ENCODE measurements around the gene ZNF19. TPM values are rescaled to one million over a fixed set of nuclear protein-coding genes. Genes with fewer than 3 reads are reported as not detected.

ZNF19 gene
- total and polyA plus RNA-seq, 2 experiments from 2014 or later: 3.7 to 4.1 TPM

DNA sequence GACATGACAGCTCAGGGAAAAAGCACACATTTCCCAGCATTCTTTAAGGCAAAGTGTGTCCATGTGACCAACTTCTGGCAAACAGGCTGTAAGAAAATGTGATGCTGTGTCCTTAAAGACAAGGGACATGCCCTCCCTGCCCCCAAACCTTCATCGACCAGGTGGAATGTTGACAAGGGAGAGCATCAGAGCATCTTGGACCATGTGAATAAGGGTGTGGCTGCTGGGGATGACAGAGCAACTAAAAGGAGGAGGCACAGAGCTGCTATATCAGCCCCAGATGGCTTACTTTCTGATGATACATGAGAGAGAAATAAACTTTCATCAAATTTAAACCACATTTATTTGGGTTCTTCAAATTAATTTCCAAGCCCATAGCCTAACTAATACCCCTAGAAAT is 24.9 kb downstream of the ZNF19 start:
- 83% methylated on average over 1 of the region's 1 CpG for WGBS (ENCODE audit: low lambda C conversion rate, missing lambda C conversion rate)
- Histone ChIP-seq H3K27me3 (no peaks in the 10 kb centered on the region), H3K4me1 (ENCODE audit: insufficient read depth) (peaks cover 7% of the 10 kb centered on the region), H4K20me1 (ENCODE audit: insufficient read depth, poor library complexity, severe bottlenecking) (no peaks in the 10 kb centered on the region), H3K9me2 (replicated peaks; ENCODE audit: insufficient read depth) (no peaks in the 10 kb centered on the region), H3K9me3 (ENCODE audit: low read depth) (no peaks in the 10 kb centered on the region), H3K4me3 (no peak overlapping the region), H3K27ac (no peak overlapping the region), H3K36me3 (replicated peaks; ENCODE audit: insufficient read depth, low read depth) (no peaks in the 10 kb centered on the region), H3K79me2 (peaks cover 20% of the 10 kb centered on the region), H2AFZ (no peak overlapping the region), H3K4me2 (no peak overlapping the region)
- no peak for DNase-seq (ENCODE audit: low spot score)
- TF ChIP-seq, protein P1, sequence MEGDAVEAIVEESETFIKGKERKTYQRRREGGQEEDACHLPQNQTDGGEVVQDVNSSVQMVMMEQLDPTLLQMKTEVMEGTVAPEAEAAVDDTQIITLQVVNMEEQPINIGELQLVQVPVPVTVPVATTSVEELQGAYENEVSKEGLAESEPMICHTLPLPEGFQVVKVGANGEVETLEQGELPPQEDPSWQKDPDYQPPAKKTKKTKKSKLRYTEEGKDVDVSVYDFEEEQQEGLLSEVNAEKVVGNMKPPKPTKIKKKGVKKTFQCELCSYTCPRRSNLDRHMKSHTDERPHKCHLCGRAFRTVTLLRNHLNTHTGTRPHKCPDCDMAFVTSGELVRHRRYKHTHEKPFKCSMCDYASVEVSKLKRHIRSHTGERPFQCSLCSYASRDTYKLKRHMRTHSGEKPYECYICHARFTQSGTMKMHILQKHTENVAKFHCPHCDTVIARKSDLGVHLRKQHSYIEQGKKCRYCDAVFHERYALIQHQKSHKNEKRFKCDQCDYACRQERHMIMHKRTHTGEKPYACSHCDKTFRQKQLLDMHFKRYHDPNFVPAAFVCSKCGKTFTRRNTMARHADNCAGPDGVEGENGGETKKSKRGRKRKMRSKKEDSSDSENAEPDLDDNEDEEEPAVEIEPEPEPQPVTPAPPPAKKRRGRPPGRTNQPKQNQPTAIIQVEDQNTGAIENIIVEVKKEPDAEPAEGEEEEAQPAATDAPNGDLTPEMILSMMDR (IDR thresholded peaks at IDR 0.05; ENCODE audit: poor library complexity): no peak
- TF ChIP-seq EZH2 (IDR thresholded peaks at IDR 0.05; ENCODE audit: borderline replicate concordance) (no peak), EZH2phosphoT487 (IDR thresholded peaks at IDR 0.05; ENCODE audit: low read depth, severe bottlenecking, unreplicated experiment) (no peak)

DNA sequence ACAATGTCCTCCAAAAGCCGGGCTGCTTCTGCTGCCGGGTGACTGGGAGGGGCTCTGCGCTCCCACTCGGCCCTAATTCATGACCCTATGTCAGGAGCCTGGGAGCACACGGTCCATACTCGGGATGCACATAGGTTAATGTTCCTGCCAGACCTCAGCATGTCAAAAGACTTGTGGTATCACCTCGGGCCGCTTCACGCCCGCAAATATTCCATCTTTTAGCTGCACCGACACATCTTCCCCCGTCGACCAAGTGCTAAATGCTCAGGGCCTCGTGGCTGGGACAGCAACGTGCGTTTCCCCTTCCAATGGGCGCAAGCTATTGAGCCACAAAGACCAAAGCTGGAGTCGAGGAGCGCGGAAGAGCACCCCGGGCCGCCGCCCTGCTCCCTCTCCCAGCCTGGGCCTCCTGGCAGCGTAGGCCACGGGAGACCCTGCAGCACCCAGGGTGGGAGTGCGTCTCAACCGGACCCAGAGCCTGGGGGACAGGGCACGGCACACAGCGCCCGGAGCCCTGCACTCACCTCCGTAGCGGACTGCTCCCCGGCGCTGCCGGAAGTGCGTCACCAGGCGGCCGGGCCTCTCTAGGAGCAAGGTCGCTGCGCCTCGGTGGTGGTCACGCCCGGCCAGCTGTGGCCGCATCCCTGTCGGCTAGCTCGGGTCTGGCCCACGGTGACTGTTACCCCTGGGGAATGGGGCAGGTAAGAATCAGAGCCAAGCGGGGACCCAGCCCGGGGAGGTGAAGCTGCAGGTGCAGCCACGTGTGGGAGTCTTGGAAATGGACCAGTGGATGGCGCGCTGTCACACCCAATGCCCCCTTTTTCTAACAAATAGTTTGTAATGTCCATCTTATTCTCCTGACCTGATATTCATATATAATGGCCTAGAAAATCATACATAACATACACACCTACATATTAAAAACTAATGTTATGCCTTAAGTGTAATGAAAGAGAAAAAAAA is 27.2 kb downstream of the ZNF19 start, which contains the start of gene ZNF23:
Gene ZNF23, minus strand, starts transcription at position 562 of the 963 bp plus-strand sequence. CDS start 5,451 bp downstream, outside the sequence.
- TF ChIP-seq, protein P1 (IDR thresholded peaks at IDR 0.05; ENCODE audit: poor library complexity): peak; percentile 30
- TF ChIP-seq EZH2 (IDR thresholded peaks at IDR 0.05; ENCODE audit: borderline replicate concordance) (no peak), EZH2phosphoT487 (IDR thresholded peaks at IDR 0.05; ENCODE audit: low read depth, severe bottlenecking, unreplicated experiment) (no peak)
- peak within 1 kb of the TSS; percentile 89 for H2AFZ ChIP-seq
- peaks cover 7% of the 10 kb centered on the region for H3K4me1 ChIP-seq (ENCODE audit: insufficient read depth)
- H3K79me2 ChIP-seq: peaks cover 20% of the 10 kb centered on the region
- no peaks in the 10 kb centered on the region for H3K27me3 ChIP-seq
- H4K20me1 ChIP-seq (ENCODE audit: insufficient read depth, poor library complexity, severe bottlenecking): no peaks in the 10 kb centered on the region
- WGBS (ENCODE audit: low lambda C conversion rate, missing lambda C conversion rate): under 1% methylated on average over 52 of the region's 52 CpGs
- no peaks in the 10 kb centered on the region for H3K9me3 ChIP-seq (ENCODE audit: low read depth)
- DNase-seq (ENCODE audit: low spot score): peak; percentile 88
- H3K4me3 ChIP-seq: peak within 1 kb of the TSS; percentile 84
- H3K36me3 ChIP-seq (replicated peaks; ENCODE audit: insufficient read depth, low read depth): no peaks in the 10 kb centered on the region
- peak within 1 kb of the TSS; percentile 96 for H3K4me2 ChIP-seq
- peak within 1 kb of the TSS; percentile 76 for H3K27ac ChIP-seq
- H3K9me2 ChIP-seq (replicated peaks; ENCODE audit: insufficient read depth): no peaks in the 10 kb centered on the region

DNA sequence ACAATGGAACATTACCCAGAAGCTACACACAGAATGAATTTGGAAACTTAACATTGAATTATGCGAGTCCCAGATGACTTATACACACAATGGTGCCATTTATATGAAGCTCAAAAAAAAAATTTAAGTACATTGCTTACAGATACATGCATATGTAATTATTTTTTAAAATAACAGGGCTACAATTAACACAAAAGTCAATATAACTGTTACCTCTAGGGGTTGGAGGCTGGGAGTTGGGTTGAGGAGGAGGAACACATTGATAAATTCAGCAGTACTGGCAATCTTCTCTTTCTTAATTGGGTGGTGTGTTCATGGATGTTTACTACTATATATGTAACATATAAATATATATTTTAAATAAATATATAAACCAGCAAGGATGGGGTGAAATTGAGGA is 28.2 kb downstream of the ZNF19 start:
- TF ChIP-seq, protein P1 (IDR thresholded peaks at IDR 0.05; ENCODE audit: poor library complexity): no peak
- TF ChIP-seq EZH2 (IDR thresholded peaks at IDR 0.05; ENCODE audit: borderline replicate concordance) (no peak), EZH2phosphoT487 (IDR thresholded peaks at IDR 0.05; ENCODE audit: low read depth, severe bottlenecking, unreplicated experiment) (no peak)
- H3K4me2 ChIP-seq: peak overlapping the region; percentile 96
- H3K9me3 ChIP-seq (ENCODE audit: low read depth): no peaks in the 10 kb centered on the region
- no peaks in the 10 kb centered on the region for H3K27me3 ChIP-seq
- H3K4me1 ChIP-seq (ENCODE audit: insufficient read depth): peaks cover 7% of the 10 kb centered on the region
- no peaks in the 10 kb centered on the region for H4K20me1 ChIP-seq (ENCODE audit: insufficient read depth, poor library complexity, severe bottlenecking)
- WGBS (ENCODE audit: low lambda C conversion rate, missing lambda C conversion rate): 96% methylated on average over 1 of the region's 1 CpG
- H3K36me3 ChIP-seq (replicated peaks; ENCODE audit: insufficient read depth, low read depth): no peaks in the 10 kb centered on the region
- H3K79me2 ChIP-seq: peaks cover 20% of the 10 kb centered on the region
- H3K27ac ChIP-seq: no peak overlapping the region
- no peaks in the 10 kb centered on the region for H3K9me2 ChIP-seq (replicated peaks; ENCODE audit: insufficient read depth)
- H3K4me3 ChIP-seq: peak overlapping the region; percentile 84
- DNase-seq (ENCODE audit: low spot score): no peak
- H2AFZ ChIP-seq: no peak overlapping the region

Measured in hepatocyte (in vitro differentiated cells).